ENCODE data around the gene PIGH.
"Not testable (repeated sequence)": the region's sequence is repeated elsewhere in the genome, so short reads cannot be mapped to it uniquely, and the experiment has no call there.

Gene PIGH

GRCh38 chr14:67551123-67551522 is 48.9 kb downstream of the PIGH start:
- DNase-seq (ENCODE audit: low read depth), result no peak

- DNase-seq (ENCODE audit: low read depth), result no peak
These were observed 50.3 kb downstream of the PIGH start for GRCh38 chr14:67549734-67550133.

- no peak for DNase-seq (ENCODE audit: low read depth)
These were observed 52.8 kb downstream of the PIGH start for GRCh38 chr14:67547224-67547780.

- no peak for DNase-seq (ENCODE audit: low read depth)
These were observed 55.5 kb downstream of the PIGH start for GRCh38 chr14:67544590-67544989.

GRCh38 chr14:67542620-67543019 is 57.4 kb downstream of the PIGH start:
- DNase-seq (ENCODE audit: low read depth), result not testable (repeated sequence)

- DNase-seq (ENCODE audit: low read depth), result no peak
These were observed 58.4 kb downstream of the PIGH start for GRCh38 chr14:67541448-67542387.

Measured in HS-5 (cell line).